ENCODE data around the gene MIOS.
"Not testable (repeated sequence)": the region's sequence is repeated elsewhere in the genome, so short reads cannot be mapped to it uniquely, and the experiment has no call there.

MIOS gene

DNA sequence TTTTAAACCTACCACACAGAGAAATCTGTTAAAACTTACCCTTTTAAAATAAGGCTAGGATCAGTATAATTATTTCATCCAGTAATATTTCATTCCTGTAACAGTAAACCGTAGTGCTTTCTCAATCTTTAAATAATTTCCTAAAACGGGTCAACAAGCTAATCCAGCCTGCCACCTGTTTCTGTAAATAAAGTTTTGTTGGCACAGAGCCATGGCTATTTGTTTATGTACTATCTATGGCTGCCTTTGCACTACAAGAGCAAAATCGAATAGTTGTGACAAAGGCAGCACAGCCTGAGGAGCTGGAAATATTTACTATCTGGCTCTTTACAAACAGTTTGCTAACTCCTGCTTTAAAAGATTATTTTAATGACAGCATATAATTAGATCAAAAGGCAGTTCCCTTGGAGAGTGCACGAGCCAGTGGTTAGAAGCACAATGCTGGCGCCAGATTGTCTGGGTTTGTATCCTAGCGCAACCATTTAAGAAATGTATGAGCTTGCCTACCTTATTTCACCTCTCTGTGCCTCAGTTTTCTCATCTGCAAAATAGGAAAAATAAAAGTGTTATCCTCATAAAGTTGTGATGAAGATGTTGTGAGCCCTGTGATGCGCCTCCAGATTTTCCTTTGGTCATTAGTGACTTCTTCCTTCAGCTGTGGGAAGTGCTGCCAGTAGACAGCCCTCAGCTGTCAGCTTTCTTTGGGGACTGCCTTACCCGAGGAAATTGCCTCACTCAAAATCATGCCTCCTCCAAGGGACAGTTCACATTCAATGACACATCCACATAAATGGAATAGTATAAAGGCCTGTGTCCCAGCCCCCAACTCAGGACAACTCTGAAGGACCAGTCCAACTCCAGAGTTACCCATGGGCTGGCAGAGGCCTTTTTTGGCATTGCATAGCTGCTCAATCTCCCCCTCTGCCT, 11.8 kb upstream of the MIOS start:
- peak; percentile 54 for DNase-seq

DNA sequence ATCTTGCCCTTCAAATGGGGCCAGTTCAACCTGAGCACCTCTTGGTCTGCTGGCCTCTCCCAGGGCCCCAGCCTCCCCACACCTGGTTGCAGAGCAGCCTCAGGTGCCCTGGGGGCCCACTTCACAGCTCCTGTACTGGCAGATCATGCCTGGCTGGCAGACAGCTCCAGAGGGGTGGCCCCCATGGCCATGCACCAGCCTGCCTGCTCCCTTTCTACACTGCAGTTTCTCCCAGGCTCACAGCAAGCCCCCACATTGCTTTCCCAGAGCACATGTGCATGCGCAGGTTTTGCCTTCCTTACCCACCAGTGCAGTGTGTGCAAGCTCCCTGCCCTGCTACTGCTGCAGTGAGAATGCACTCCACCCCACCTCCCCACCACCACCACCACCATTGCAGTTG, 9.8 kb upstream of the MIOS start:
- DNase-seq, result no peak

DNA sequence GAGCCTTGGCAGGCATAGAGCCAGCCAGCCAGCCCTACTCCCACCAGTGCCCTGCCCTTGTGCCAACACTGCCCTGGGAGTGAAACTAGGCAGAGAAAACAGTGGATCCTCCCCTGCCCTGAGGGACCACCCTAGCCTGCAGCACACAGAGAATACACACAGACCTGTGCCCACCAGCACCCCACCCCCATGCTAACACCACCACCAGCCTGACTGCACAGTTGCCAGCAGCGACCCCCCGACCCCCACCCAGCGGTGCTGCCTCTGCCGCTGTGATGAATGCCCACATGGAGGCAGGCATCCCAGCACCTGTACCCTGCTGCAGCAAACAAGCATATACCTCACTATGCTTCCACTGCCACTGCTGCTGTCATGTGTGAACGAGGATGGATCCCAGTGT, 9.4 kb upstream of the MIOS start:
- DNase-seq, result no peak

DNA sequence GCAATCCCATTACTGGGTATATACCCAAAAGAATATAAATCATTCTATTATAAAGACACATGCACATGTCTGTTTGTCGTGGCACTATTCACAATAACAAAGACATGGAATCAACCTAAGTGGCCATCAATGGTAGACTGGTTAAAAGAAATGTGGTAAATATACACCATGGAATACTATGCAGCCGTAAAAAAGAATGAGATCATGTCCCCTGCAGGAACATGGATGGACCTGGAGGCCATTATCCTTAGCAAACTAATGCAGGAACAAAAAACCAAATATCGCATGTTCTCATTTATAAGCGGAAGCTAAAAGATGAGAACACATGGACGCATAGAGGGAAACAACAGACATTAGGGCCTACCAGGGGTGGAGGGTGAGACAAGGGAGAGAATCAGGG, 5.1 kb upstream of the MIOS start:
- DNase-seq, result not testable (repeated sequence)

DNA sequence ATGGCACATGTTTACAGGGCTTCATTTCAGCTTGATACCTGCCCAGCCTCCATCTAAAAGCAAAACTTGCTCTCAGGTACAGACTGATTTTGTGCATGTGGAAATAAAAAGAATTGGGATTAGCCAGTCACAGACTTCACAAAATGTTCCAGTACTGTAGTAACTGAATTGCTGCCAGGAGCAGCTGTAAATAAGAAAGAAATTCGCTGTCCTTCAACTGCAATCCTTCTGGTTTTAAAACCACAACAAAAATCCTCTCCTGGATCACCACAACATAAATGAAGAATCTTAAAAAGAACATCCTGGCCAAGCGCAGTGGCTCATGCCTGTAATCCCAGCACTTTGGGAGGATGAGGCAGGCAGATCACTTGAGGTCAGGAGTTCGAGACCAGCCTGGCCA, 3.9 kb upstream of the MIOS start:
- DNase-seq, result no peak

DNA sequence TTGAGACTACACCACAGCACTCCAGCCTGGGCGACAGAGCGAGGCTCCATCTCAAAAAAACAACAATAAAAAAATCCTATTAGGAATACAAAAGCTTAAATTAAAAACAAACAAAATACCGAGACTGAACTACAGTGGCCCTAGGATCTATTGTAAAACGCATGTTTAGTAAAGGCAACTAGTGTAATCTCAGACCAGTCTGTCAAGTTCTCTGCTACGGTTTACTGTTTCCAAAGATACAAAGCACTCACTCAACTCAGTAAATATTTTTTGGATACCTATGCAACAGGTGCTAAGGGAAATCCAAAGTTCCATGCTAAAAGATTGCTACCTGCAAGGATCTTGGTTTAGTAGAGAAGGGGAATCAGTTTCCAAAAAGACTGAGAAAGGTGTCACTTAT, 3.4 kb upstream of the MIOS start:
- DNase-seq, result peak; percentile 49

DNA sequence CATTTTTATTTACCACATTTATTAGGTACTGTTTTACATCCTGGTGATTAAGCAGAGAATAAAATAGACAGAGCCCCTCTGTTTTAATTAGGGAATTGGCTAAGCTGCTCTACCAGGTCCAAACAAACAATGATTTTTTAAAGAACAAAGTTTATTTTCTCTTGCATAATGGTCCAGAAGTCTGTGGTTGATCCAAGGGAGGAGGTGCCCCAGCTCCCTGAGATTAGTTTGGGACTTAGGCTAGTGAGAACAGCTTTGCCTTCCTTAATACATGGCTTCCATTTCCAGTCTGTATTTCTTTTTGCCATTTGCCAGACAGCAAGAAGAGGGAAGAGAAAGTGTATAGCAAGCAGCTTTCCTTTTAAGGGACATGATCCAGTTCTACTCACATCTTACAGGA, 2.9 kb upstream of the MIOS start:
- DNase-seq, result no peak

DNA sequence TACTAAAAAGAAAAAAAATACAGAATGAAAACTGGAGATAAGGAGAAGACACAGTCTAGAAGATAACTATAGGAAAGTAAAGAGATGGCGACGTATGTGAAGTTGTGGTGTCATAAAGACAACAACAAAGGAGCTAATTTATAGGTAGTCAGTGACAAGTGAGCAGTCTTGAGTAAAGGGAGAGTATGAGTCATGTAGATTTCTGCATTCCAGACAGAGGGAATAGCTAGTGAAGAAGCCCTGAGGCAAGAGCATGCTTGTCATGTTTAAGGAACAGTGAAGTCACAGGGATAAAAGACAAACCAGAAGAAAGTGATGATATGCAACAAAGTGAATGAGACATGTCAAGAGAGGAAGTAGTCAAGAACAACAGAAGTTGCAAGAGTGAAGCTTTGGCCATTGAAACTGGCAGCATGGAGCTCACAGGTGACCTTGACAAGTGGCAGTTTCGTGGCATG, 2.3 kb upstream of the MIOS start:
- peak; percentile 28 for DNase-seq

DNA sequence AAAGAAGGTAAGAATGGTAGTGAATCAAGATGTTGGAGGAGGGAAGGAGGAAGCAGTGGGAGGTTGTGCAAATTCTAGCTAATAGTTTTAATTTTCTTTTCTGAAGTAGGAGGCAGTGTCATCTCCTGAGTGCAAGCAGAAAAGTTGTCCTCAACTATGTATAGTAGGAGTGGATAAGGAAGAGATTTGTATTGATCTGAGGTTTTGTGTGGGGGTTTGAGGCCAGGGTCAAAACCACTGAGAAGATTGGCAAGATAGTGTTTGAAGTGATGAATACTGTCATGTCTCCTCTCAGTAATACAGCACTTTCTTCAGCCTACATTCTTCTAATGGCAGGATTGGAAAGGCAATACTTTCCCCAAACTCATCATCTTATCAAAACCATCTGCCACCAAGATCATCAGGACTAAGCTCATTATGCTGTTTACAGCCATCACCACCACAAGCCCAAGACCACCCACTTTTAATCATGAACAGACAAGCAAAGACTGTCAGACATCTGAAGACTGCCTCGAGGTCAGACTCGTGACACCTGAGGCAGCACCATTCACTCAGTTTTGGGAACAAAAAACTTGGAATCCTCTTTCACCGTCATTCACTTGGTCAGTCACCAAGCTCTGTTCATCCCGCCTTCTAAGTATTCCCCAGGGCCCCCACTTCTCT, 1.5 kb upstream of the MIOS start:
- DNase-seq, result no peak

DNA sequence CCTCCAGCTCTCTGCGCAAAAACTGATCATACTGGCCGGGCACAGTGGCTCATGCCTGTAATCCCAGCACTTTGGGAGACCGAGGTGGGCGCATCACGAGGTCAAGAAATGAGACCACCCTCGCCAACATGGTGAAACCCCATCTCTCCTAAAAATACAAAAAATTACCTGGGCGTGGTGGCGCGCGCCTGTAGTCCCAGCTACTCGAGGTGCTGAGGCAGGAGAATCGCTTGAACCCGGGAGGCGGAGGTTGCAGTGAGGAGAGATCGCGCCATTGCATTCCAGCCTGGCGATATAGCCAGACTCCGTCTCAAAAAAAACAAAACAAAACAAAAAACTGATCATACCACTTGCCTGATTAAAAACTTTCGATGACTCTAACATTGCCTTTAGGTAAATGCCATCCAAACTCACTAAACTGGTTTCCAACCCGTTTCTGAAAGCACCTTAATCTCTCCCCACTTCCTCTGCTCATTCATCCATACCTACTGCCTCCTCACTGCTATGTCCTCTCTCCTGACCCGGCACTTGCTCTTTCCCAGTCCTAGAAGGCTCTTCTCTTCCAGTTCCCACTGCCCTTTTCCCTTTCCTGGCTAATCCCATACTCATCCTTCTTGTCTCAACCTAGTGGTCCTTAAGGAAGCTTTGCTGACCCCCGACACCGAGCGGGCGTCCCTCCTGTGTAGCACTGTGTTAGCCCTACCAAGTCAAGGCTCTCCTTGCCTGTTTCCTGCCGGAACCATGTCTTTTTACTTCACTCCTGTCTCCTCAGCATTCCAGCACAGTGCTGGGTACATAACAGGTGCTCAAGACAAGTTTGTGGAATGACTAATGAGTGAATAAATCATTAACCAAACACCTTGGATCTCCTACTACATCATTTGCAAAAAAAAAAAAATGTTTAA, 686 bp upstream of the MIOS start:
- peak; percentile 88 for DNase-seq

DNA sequence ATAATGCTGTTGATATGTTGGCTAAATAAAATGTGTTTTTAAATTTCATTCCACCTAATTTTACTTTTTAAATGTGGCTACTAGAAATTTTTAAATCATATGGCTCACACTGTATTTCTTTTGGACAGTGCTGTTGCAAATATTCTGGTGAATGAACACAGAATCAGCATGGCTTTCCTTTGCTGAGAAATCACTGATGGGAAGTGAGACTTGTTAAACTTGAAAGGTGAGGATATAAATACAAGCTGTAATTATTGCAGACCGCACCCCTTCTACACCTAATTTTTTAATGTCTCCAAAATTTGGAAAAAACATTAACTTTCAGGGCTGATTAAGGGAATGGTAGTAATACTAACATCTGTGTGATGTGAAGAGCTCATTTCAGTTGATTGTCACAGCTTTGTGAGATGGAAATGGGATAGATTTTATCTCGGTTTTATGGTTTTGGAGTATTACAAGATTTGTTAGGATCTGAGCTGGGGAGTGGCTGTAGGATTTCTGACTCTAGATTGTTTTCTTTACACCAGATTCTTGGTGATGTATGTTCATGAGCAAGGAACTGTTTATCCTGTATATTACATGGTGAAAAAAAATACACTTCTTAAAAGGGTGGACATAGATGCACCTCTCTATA, 1.3 kb downstream of the MIOS start:
- DNase-seq, result no peak

DNA sequence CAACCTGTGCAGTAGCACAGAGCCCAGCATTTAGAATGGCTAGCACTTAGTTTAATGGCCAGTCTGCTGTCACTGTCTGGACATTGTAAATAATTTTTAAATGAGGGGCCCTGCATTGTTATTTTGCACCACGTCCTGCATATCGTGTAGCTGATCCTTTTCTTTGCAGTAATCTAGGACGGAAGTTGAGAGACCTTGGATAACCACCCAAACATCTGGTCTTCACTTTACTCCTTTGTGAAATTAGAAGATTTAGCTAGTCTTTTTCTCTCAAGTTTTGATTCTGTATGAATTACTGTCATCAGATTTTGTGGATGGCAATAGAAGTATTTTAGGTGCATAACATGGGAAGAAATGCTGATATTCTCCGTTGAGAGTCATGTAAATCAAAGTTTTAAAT, 1.9 kb downstream of the MIOS start:
- DNase-seq, result no peak

DNA sequence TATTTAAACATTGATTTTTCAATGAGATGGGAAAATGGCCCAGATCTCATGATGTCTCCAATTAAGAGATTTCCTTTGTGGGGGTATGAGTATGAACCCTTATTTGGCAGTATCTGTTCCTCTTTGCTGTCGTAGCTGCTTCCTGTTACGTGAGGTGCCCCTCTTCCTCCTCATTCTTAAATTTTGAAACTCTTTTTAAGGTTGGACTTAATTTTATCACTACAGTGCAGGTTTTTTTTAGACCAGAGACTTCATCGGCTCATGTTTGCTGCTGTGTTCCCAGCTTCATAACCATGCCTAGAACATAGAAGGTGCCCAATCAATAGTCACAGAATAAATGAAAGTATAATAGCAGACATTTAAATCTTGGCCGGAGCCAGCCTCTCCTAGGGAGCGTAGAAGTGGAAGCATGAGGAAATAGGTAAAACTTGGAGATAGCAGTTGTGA, 2.4 kb downstream of the MIOS start:
- no peak for DNase-seq

DNA sequence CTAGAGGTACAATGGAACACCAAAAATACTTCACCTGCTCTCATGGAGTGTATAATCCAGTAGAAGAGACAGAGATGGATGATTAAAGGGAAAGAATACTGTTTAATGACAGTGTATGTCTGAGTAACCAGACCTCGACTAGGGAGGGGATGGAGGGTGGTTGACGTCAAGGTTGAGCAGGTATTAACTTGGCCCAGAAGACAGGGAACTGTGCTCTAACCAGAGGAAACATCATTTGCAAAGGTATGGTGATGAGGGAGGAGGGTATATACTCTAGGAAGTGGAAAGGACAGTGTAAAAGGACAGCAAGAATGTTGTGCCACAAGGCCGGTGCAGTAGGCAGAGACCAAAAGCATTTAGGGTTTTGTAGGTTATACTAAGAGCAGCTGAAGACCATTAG, 2.9 kb downstream of the MIOS start:
- no peak for DNase-seq

DNA sequence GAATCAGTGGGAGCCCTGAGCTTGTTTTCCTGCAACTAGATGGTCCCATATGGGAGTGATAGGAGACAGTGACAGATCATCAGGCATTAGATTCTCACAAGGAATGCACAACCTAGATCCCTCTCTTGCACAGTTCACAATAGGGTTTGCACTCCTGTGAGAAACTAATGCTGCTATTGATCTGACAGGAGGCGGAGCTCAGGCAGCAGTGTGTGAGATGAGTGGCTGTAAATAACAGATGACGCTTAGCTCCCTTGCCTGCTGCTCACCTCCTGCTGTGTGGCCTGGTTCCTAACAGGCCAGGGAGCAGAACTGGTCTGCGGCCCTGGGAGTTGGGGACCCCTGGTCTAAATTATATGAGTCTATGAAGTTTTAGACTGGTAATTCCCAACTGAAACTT, 3.9 kb downstream of the MIOS start:
- no peak for DNase-seq

DNA sequence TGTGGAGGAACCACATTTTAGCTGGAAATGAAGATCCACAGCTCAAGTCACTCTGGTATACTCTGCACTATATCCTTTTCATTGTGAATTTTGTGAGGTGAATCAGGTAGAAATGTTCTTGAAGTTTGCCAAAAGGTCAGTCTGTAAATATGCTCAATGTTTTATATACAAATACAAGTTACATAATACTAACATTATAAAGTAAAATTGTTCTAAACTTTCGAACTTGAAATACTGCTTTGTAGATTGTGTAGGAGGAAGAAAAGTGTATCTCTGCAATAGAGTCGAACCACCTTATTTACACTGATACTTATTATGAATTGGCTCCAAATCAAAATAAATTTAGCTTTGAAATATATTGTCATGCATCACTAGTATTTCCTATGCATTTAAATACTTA, 7.0 kb downstream of the MIOS start:
- DNase-seq, result no peak

DNA sequence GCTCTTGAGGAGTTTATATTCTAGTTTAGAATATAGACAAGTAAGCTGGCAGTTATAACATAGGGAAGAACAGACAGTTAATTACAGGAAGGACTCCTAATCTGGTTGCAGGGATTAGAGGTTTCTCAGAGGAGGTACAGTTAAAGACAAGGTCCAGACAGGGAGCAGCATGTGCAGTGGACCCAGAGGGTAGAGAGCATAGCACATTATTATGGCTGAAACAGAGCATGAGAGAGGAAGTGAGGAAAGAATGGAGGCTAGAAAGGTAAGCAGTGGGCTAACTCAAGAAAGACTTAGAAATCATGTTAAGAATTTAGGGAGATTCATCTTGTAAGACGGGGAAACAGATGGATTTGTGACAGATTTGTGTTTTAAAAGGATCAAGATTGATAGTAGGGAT, 9.7 kb downstream of the MIOS start:
- DNase-seq, result no peak

DNA sequence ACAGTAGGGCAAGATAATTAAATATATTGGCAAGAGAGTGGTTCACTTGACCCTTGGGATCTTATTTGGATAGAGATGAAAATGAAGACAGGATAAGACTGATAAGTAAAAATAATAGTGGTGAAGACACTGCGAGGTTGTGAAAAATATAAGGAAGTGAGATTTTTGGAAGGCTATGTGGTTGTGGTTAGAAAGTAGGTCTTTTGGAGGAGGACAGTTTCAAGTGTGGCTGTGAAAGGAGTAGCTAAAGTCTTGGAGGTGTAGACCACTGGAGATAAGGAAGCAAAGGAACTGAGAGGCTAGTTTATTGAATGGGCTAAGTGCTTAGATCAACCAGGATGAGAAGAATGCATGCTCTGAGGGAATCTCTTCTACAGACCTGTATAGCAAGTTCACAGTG, 11.2 kb downstream of the MIOS start:
- no peak for DNase-seq

DNA sequence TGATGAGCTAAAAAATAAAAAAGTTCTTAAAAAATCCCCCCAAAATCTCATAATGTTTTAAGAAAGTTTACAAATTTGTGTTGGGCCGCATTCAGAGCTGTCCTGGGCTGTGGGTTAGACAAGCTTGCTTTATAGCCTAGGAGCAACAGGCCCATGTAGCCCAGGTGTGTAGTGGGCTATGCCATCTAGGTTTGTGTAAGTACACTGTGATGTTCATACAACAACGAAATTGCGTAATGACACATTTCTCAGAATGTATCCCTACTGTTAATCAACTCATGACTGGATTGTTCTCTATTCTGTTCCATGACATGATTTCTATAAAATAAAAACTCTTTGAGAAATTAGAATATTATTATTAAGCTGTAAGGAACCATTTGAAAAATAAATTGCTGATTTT, 13.0 kb downstream of the MIOS start:
- DNase-seq, result no peak

DNA sequence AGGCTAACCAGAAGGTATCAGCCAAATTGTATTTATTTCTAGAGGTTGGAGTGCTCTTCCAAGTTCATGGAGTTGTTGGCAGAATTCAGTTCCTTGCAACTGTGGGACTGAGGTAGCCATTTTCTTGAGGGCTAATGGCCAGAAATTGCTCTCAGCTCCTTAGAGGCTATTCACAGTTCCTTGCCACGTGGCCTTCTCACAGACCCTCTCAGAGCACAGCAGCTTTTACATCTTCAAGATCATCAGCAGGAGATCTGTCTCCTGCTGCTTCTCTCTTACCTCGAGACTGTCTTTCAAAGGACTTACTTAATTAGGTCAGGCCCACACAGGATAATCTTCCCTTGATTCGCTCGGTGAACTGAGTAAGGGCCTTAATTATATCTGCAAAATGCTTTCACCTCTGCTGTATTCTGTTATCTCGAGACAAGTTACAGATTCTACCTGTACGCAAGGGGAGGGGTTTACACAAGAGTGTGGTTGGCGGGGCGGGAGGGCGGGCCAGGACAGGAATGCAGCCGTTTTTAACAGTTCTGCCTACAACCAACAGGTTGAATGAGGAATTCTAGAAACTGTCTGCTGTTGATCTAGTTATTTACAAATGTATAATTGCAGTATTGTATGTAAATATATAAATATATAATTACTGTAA, 15.0 kb downstream of the MIOS start:
- DNase-seq, result no peak

DNA sequence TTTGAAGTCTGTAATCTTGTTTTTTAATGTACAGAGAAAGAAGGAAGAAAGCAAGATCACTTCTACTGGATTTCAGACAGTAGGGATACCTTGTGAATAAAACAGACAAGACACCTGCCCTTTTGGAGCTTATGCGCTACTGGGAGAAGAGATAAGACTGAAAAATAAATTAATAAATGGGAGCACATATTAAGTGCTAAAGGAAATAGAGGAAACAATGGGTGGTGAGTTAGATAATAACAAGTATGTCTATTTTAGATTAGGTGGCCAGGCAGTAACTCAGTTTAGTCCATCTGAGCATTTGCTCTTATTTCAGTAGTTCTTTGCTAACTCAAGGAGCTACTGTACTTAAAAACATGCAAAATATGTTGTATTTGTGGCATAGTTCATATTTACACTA, 15.9 kb downstream of the MIOS start:
- DNase-seq, result no peak

DNA sequence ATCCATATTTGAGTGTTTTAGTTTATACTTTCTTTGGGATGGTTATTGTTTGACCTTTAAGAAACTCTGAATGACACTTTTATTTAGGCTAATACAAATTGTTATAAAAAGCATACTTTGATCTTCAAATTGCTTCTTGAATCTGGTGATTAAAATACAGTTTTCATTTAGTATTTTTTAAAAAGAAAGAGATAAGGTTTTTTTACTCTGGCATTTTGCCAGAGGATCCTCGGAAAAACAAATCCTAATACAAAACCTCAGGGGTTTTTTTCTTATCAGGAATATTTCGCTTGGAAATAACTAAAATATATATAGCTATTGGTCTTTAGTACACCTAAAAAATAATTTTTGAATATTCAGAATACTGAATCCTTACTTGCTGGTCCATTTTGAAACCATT, 17.0 kb downstream of the MIOS start:
- DNase-seq, result no peak

All from DMS53 (cell line).